A549 treated with ZK216348 at 1 μM for 4 hours (cell line): Measurements from ENCODE around the gene AP5M1. TPM values are rescaled to one million over a fixed set of nuclear protein-coding genes. Genes with fewer than 3 reads are reported as not detected.

Source experiments
- total RNA-seq: library from RNA; stranded (reverse); fragments of 200-300 nt; extraction: Qiagen RNA extraction; gene quantifications from 5 replicates; pipeline ENCODE4 v1.2.3, GENCODE V29; 2022; ENCODE audit warnings: low read depth

Gene AP5M1, protein sequence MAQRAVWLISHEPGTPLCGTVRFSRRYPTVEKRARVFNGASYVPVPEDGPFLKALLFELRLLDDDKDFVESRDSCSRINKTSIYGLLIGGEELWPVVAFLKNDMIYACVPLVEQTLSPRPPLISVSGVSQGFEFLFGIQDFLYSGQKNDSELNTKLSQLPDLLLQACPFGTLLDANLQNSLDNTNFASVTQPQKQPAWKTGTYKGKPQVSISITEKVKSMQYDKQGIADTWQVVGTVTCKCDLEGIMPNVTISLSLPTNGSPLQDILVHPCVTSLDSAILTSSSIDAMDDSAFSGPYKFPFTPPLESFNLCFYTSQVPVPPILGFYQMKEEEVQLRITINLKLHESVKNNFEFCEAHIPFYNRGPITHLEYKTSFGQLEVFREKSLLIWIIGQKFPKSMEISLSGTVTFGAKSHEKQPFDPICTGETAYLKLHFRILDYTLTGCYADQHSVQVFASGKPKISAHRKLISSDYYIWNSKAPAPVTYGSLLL
- total RNA-seq, result 13.9 to 21.3 TPM (median 19.1 TPM) in 5 replicates

GRCh38 chr14:57268161-57269069 lies at the start of gene AP5M1, which contains the start of gene EXOC5:
Gene AP5M1, plus strand, starts transcription at chr14:57268971. Its CDS starts 344 bp downstream, at chr14:57269315.
Gene EXOC5, minus strand, starts transcription at chr14:57268905. Its CDS starts 257 bp downstream, at chr14:57268648.

Other genes starting within 250 kb of the AP5M1 start
- gene EXOC5, start 66 bp upstream of the AP5M1 start, total RNA-seq, result 18.6 to 47.4 TPM (median 39.3 TPM) in 5 replicates
- gene NAA30, start 121.6 kb downstream of the AP5M1 start, total RNA-seq, result 6.4 to 14.4 TPM (median 13.2 TPM) in 5 replicates
- 2.0 to 3.2 TPM (median 2.9 TPM) in 5 replicates for gene CCDC198, start 224.9 kb downstream of the AP5M1 start, total RNA-seq